Esophagus mucosa (tissue), 1 donor: Measurements from ENCODE around the gene C5orf58. TPM values are rescaled to one million over a fixed set of nuclear protein-coding genes. Genes with fewer than 3 reads are reported as not detected.

ENCODE experiments used
- ATAC-seq: fragments of 200-7000 bp; cut with Tn5 transposase; one replicate; pipeline ENCODE4 v1.9.1; 2020
- total RNA-seq: library from RNA; stranded (reverse); gene quantifications from one replicate; pipeline ENCODE4 v1.2.4, GENCODE V29; 2023
- donor health status: DM: yes; HTN: yes; CAD: no.

C5orf58 gene
- total RNA-seq, 1 donor from 2014 or later = not detected

DNA sequence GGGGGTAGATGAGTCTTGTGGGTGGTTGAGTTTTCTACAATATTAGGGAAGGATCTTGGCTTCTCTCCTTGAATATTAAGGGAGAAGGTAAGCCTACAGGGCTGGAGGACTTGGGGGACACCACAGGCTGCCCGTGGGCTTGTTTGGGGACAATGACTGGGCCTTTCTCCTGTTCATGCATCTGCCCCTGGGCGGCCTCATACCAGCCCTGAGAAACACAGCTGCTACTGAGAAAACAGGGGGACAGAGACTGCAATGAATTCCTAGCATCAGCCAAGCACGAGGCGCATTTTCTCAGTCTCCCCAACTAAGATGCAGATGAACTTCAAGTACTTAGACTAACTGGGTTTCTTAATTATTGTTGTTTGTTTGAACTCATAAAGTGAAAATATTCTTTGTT is 24.6 kb downstream of the C5orf58 start:
- ATAC-seq = no peak

- no peak for ATAC-seq
These were observed 28.8 kb downstream of the C5orf58 start for GRCh38 chr5:170261528-170262043.

- no peak for ATAC-seq
These were observed 29.6 kb downstream of the C5orf58 start for GRCh38 chr5:170262061-170263045.

DNA sequence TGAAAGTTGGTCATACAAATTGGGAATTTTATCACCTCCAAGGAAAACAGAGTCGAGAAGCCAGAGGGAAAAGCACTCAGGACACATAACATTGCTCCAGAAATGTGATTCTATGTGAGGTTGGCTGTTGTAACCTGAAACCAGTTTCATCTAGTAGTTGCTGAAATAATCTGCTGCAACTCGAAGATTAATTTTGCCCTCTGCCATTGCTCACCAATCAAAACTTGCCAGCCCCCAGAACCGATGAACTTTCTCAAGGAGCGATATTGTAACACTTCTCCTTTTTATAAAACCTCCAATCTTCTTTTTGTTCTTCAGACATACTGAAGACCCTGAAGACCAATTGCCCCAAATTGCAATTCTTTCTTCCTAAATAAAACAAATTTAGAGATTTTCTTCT is 31.1 kb downstream of the C5orf58 start:
- no peak for ATAC-seq

DNA sequence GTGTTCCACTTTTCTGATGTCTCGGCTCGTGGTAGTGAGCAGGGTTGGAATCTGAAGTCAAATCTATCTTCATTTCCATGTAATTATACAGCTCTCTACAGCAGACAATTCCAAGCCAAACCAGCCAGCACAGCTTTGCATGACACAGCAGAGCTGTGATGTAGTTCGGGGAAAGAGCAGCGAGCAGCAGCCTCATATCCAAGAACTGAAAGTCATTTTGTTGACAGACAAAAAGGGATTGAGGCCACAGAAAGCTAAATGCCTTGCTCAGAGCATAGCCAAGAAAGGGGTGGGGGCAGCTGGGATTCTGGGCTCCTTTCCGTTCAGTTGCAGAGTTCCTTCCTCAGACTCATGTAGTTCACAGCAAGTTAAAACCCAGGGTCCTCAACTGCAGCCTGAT is 32.7 kb downstream of the C5orf58 start:
- ATAC-seq = no peak

DNA sequence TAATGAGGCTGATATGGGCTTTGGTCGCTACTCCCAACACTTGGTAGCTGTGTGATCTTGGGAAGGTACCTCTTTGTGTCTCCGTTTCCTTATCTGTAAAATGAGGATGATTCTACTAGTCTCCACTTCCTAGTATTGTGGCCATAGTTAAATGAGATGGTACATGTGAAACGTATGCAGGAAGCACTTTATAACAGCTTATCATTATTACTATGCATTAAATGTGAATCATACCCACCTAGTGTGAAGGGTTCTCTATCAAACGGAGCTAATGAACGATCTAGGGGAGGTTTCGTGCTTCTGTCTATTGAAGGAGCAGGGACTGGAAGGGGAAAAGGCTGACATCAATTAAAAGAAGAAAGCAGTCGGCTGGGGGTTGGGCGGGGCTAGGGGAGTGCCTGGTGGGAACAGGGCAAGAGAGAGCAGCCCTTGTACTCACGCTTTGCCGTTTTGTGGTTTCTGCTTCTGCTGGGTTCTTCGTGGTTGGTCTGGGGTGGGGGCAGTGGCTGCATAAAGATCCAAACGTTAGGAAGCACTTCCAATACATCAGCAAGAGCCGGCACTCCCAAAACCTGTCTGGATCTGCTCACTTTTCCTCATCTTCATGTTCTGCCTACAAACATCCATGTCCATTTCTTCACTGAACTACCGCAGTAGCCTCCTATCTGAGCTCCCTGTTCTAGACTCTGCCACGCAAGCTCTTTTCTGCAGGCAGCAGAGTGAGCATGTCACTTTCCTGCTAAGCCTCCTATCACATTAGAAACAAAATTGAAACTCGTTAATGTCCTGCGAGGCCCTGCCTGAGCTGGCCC is 34.0 kb downstream of the C5orf58 start:
- no peak for ATAC-seq

- ATAC-seq = peak; percentile 73
These were observed 34.8 kb downstream of the C5orf58 start for GRCh38 chr5:170267431-170268152.

DNA sequence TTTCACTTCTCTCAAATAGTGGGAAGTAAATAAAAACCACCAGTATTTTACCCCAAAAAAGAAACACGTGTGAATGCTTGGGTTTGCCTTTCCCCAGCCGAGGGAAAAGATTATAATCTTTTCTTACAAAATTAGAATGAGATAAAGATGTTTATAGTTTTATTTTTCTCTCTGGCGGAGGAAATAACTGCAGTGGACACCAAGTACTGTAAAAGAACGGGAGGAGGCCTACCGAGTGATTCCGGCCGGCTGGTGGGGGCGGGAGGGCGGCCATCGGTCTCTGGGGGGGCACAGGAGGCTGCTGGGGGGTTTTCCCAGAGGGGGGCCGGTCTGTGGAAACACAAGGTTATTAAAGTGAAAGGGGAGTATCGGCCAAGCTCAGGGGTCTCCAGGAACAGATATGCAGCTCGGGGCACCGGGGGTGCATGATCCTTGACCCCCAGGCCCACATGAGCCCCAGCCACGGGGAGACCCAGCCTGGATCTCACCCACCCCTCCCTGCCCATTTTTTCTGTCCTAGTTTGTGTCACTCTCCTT is 35.4 kb downstream of the C5orf58 start:
- ATAC-seq = no peak

DNA sequence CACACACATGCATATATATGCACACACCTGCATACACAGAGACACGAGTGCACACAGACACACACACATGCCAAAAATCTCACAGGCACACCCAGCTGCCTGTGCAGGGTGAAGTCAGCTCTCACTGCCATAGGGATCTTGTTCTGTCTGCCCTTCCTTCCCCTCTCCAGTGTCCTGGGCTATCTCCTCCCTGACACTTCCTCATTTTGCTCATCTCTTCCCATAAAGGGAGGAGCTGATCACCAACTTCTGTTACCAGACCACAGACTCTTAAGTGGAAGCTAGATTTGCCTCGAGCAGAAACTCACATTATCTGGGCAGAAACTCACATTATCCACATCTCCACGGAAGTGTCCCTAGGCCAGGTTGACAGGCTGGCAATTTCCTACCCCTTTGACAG is 36.1 kb downstream of the C5orf58 start:
- ATAC-seq = peak; percentile 23

DNA sequence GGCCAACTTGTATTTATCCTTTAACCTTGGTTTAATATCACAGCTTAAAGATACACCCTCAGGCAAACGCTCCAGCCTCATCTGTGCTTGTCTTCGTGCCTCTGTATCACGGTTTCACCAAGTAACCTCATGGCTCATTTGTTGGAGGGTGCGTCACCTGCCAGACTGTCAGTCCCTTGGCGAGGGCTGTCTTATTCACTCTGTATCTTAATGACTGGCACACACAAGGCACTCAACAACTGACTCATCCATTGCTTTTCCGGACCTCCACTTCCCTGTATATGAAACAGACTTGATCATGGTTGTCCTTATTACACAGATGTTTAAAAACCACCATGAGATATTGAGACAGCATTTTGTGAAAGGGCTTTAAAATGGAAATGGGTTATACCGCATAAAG is 36.8 kb downstream of the C5orf58 start:
- ATAC-seq = peak; percentile 40

DNA sequence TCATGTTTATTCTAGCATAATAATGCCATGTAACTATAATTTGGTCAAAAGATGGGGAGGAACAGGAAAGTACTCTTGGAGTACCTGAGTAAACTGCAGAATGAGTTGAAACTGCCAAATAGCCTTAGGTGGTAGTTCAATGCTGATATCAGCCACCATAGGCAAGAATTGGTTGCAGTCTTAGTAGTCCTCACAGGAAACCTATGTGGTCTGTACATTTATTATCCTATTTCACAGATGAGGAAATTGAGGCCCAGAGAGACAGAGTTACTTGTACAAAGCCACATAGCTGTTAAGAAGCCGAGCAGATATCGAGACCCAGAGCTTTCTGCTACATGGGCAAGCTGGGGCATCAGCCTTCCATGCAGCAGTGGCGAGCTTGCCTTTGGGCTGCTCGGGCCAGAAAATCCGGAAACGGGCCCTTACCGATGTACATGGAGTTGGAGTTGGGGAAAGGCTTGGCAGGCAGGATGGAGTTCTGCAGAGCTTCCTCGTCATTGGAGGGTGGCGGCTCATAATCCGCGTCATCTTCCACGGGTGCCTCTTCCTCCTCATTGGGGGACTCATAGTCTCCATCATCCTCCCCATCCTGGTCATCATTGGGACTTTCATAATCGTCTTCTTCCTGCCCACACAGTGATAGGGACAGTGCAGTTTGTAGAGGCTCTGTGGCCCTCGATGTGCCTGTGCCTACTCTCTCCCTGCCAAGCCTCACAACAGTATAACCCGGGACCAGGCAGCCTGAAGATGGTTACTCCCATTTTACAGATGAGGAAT is 37.7 kb downstream of the C5orf58 start:
- no peak for ATAC-seq

- ATAC-seq = no peak
These were observed 41.4 kb downstream of the C5orf58 start for GRCh38 chr5:170273968-170274710.

GRCh38 chr5:170275376-170275994 is 42.7 kb downstream of the C5orf58 start:
- no peak for ATAC-seq

- ATAC-seq = no peak
These were observed 43.4 kb downstream of the C5orf58 start for GRCh38 chr5:170276140-170276539.

DNA sequence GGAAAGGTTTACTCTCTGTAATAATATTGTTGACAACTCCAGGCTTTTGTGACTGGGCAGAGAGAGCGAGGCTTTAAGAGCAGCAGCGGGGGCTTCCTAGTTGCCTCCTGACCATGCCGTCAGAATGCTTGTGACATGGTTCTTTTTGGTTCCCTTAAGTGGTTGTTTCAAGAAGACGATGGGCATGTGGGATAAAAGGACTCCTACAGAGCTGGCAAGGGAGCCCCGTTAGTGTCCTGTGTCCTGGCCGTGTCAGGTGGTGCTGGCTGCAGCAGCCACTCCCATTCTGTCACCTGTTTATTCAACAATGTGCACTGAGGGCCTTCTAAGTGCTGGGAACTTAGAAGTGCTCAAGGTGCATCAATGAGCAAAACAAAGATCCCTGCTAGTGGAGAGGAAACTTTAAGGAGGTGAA is 45.1 kb downstream of the C5orf58 start:
- ATAC-seq = no peak

DNA sequence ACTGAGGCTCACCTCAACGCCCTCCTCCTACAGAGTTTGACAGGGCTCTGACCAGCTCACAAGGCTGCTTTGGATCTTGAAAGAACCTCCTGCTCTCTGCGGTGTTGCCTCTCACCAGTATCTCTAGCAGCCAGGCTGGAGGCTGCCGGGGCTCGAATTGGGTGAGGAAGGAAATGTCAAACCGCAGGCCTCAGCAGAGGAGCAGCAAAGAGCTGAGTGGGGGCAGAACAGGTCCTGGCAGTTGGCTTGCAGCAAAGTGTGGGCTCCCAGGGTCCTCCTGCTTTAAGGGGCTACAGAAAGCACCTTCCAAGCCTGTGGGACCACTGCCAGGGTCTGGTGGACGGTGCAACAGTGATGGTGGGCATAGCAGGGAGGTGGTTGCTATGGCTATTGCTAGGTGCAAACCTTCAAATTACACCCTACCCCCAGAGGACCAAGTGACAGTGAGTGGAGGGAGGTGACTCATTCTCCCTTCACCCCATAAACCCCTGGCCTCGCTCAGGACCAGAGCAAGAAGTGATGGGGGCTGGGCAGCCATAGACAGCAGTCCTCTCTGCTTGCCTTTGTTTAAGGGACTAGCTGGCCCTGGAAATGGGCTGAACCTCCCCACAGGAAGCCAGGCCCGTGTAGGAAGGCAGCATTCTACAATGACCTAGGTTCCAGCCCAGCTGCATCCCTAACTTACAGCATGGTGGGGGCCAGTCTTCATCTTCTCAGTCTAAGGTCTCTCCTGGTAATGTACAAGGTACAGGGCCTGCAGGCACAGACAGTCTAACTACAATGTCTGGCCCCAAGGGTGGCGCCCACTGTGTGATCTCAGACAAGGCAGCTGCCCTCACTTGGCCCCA is 46.0 kb downstream of the C5orf58 start:
- peak; percentile 61 for ATAC-seq

GRCh38 chr5:170279459-170279817 is 46.7 kb downstream of the C5orf58 start:
- ATAC-seq = no peak

GRCh38 chr5:170280011-170280493 is 47.3 kb downstream of the C5orf58 start:
- no peak for ATAC-seq

- no peak for ATAC-seq
These were observed 50.5 kb downstream of the C5orf58 start for GRCh38 chr5:170283296-170283695.
